CD4-positive, CD25-positive, alpha-beta regulatory T cell (primary cell): ENCODE results near the gene TBC1D22A. TPM values are rescaled to one million over a fixed set of nuclear protein-coding genes. Genes with fewer than 3 reads are reported as not detected.

Experiments
- ATAC-seq, 2 donors: fragments of 150-1000 bp; cut with Tn5 transposase; one replicate each; pipeline ENCODE4 v1.10.0; 2021; ENCODE audit warnings: low read depth in 2 of 2, moderate number of reproducible peaks in 2 of 2, moderate library complexity in 1 of 2
- DNase-seq, 3 donors: peaks; one replicate each; pipeline versions ENCODE4 v3.0.0 to v3.0.0-alpha.2; 2012 to 2022; ENCODE audit warnings: mixed read lengths in 1 of 3
- H3K27ac ChIP-seq: one replicate; pipeline ENCODE4 v1.7.0; 2013; ENCODE audit warnings: mild to moderate bottlenecking, low read length; ENCODE audit not compliant: insufficient read depth, poor library complexity, severe bottlenecking
- H3K27me3 ChIP-seq: one replicate; pipeline ENCODE4 v1.7.0; 2013; ENCODE audit warnings: low read length; ENCODE audit not compliant: control insufficient read depth, insufficient read depth
- H3K36me3 ChIP-seq: one replicate; pipeline ENCODE4 v1.7.0; 2013; ENCODE audit warnings: mild to moderate bottlenecking, low read length, moderate library complexity; ENCODE audit not compliant: control insufficient read depth, insufficient read depth
- H3K4me1 ChIP-seq: 2 replicates; pipeline ENCODE4 v1.7.0; 2013; ENCODE audit warnings: mild to moderate bottlenecking, low read length; ENCODE audit not compliant: insufficient read depth, control insufficient read depth, poor library complexity, severe bottlenecking
- H3K4me3 ChIP-seq: one replicate; pipeline ENCODE4 v1.7.0; 2013; ENCODE audit warnings: low read depth, mild to moderate bottlenecking, low read length, moderate library complexity
- H3K9me3 ChIP-seq, 2 experiments: 1 replicate in 1 of 2; 2 replicates in 1 of 2; pipeline ENCODE4 v1.7.0; 2013; ENCODE audit warnings: low read length in 2 of 2, mild to moderate bottlenecking in 1 of 2, moderate library complexity in 1 of 2; ENCODE audit not compliant: control insufficient read depth in 2 of 2
- H3K27ac Mint-ChIP-seq, 3 donors: one replicate each; pipeline ENCODE4 v1.8.0; 2020 to 2022; ENCODE audit warnings: mild to moderate bottlenecking in 3 of 3, mixed read lengths in 3 of 3, moderate library complexity in 2 of 3
- H3K27me3 Mint-ChIP-seq: one replicate; pipeline ENCODE4 v1.8.0; 2022; ENCODE audit warnings: mild to moderate bottlenecking, mixed read lengths
- H3K36me3 Mint-ChIP-seq: one replicate; pipeline ENCODE4 v1.8.0; 2020; ENCODE audit warnings: mixed read lengths
- H3K4me1 Mint-ChIP-seq, 4 donors: one replicate each; pipeline ENCODE4 v1.8.0; 2020 to 2022; ENCODE audit warnings: mixed read lengths in 4 of 4, mild to moderate bottlenecking in 1 of 4
- H3K4me3 Mint-ChIP-seq, 4 donors: one replicate each; pipeline ENCODE4 v1.8.0; 2020 to 2022; ENCODE audit warnings: mild to moderate bottlenecking in 4 of 4, mixed read lengths in 4 of 4, moderate library complexity in 3 of 4
- H3K9me3 Mint-ChIP-seq, 7 donors: one replicate each; pipeline ENCODE4 v1.8.0; 2020 to 2022; ENCODE audit warnings: mixed read lengths in 7 of 7, mild to moderate bottlenecking in 3 of 7, moderate library complexity in 2 of 7
- polyA plus RNA-seq, 4 donors: library from polyadenylated mRNA; unstranded; fragments of 300-500 nt; fragmentation: Illumina TruSeq; gene quantifications; one replicate each; pipeline ENCODE4 v1.2.3, GENCODE V29; 2021
- total RNA-seq: library from RNA; stranded (reverse); gene quantifications from one replicate; pipeline ENCODE4 v1.2.3, GENCODE V29; 2022

The TBC1D22A gene
- total and polyA plus RNA-seq, 5 donors from 2014 or later, result 19.8 to 42.5 (median 24.3) TPM

- ATAC-seq, result no peak
- Mint-ChIP-seq H3K4me1 (peaks cover 6 to 36% (median 25%) of the 10 kb centered on the region in 4 donors), H3K9me3 (no peaks in the 10 kb centered on the region)
Observed at GRCh38 chr22:46881373-46882118, 119.1 kb downstream of the TBC1D22A start.

GRCh38 chr22:46883092-46883910 is 120.9 kb downstream of the TBC1D22A start:
- DNase-seq (no peak), ATAC-seq (no peak)
- H3K36me3 ChIP-seq, result peaks cover 30% of the 10 kb centered on the region
- Mint-ChIP-seq H3K36me3 (peaks cover 34% of the 10 kb centered on the region), H3K9me3 (no peaks in the 10 kb centered on the region), H3K4me1 (peaks cover 6 to 27% (median 22%) of the 10 kb centered on the region in 4 donors), H3K4me3 (no peak overlapping the region), H3K27me3 (no peaks in the 10 kb centered on the region), H3K27ac (peak overlapping the region in 1 of 3 donors; percentile 3)
- H3K4me3 ChIP-seq, result no peak overlapping the region
- no peaks in the 10 kb centered on the region for H3K27me3 ChIP-seq
- no peaks in the 10 kb centered on the region for H3K4me1 ChIP-seq
- no peak overlapping the region for H3K27ac ChIP-seq
- H3K9me3 ChIP-seq, result no peaks in the 10 kb centered on the region

More at GRCh38 chr22:46881373-46882118, 119.1 kb downstream of the TBC1D22A start:
- Histone ChIP-seq H3K27ac (no peak overlapping the region), H3K4me1 (no peaks in the 10 kb centered on the region), H3K4me3 (no peak overlapping the region), H3K27me3 (no peaks in the 10 kb centered on the region), H3K9me3 (no peaks in the 10 kb centered on the region), H3K36me3 (peaks cover 22% of the 10 kb centered on the region)
- peaks cover 38% of the 10 kb centered on the region for H3K36me3 Mint-ChIP-seq
- no peak overlapping the region for H3K4me3 Mint-ChIP-seq
- no peak overlapping the region for H3K27ac Mint-ChIP-seq
- DNase-seq, result no peak
- H3K27me3 Mint-ChIP-seq, result no peaks in the 10 kb centered on the region

- H3K4me1 ChIP-seq, result no peaks in the 10 kb centered on the region
- DNase-seq (no peak), ATAC-seq (no peak)
- Mint-ChIP-seq H3K36me3 (peaks cover 26% of the 10 kb centered on the region), H3K4me1 (peaks cover 0 to 28% (median 17%) of the 10 kb centered on the region in 4 donors), H3K27me3 (no peaks in the 10 kb centered on the region), H3K4me3 (no peak overlapping the region), H3K27ac (peak overlapping the region in 1 of 3 donors; percentile 34), H3K9me3 (no peaks in the 10 kb centered on the region)
- no peak overlapping the region for H3K4me3 ChIP-seq
- H3K9me3 ChIP-seq, result no peaks in the 10 kb centered on the region
- no peak overlapping the region for H3K27ac ChIP-seq
- no peaks in the 10 kb centered on the region for H3K27me3 ChIP-seq
- H3K36me3 ChIP-seq, result peaks cover 33% of the 10 kb centered on the region
Observed at GRCh38 chr22:46884365-46884764, 121.9 kb downstream of the TBC1D22A start.

- H3K4me1 Mint-ChIP-seq, result peaks cover 0 to 17% (median 3%) of the 10 kb centered on the region in 4 donors
- peak overlapping the region in 1 of 3 donors; percentile 36 for H3K27ac Mint-ChIP-seq
- no peak overlapping the region for H3K4me3 Mint-ChIP-seq
- H3K4me3 ChIP-seq, result no peak overlapping the region
- no peak for DNase-seq
- no peaks in the 10 kb centered on the region for H3K4me1 ChIP-seq
- no peak for ATAC-seq
- H3K27me3 ChIP-seq, result no peaks in the 10 kb centered on the region
- H3K36me3 ChIP-seq, result peaks cover 42% of the 10 kb centered on the region
- H3K9me3 ChIP-seq, result no peaks in the 10 kb centered on the region
- H3K9me3 Mint-ChIP-seq, result no peaks in the 10 kb centered on the region
- H3K36me3 Mint-ChIP-seq, result peaks cover 25% of the 10 kb centered on the region
- no peak overlapping the region for H3K27ac ChIP-seq
- H3K27me3 Mint-ChIP-seq, result no peaks in the 10 kb centered on the region
Observed at GRCh38 chr22:46887978-46888377, 125.5 kb downstream of the TBC1D22A start.

- no peaks in the 10 kb centered on the region for H3K4me1 ChIP-seq
- no peaks in the 10 kb centered on the region for H3K9me3 ChIP-seq
- H3K36me3 ChIP-seq, result peaks cover 57% of the 10 kb centered on the region
- Mint-ChIP-seq H3K4me1 (peaks cover 0 to 8% (median 4%) of the 10 kb centered on the region in 4 donors), H3K27me3 (no peaks in the 10 kb centered on the region), H3K27ac (peak overlapping the region in 1 of 3 donors; percentile 56), H3K36me3 (peaks cover 34% of the 10 kb centered on the region), H3K4me3 (no peak overlapping the region), H3K9me3 (no peaks in the 10 kb centered on the region)
- no peaks in the 10 kb centered on the region for H3K27me3 ChIP-seq
- ATAC-seq (no peak), DNase-seq (no peak)
- no peak overlapping the region for H3K4me3 ChIP-seq
- no peak overlapping the region for H3K27ac ChIP-seq
Observed at GRCh38 chr22:46890819-46891218, 128.4 kb downstream of the TBC1D22A start.

GRCh38 chr22:46891382-46891951 is 129.0 kb downstream of the TBC1D22A start:
- H3K9me3 ChIP-seq, result no peaks in the 10 kb centered on the region
- H3K27me3 ChIP-seq, result no peaks in the 10 kb centered on the region
- no peak for DNase-seq
- H3K4me3 Mint-ChIP-seq, result no peak overlapping the region
- peaks cover 41% of the 10 kb centered on the region for H3K36me3 Mint-ChIP-seq
- H3K4me1 Mint-ChIP-seq, result peaks cover 0 to 13% (median 6%) of the 10 kb centered on the region in 4 donors
- H3K4me1 ChIP-seq, result no peaks in the 10 kb centered on the region
- H3K9me3 Mint-ChIP-seq, result no peaks in the 10 kb centered on the region
- no peak for ATAC-seq
- no peaks in the 10 kb centered on the region for H3K27me3 Mint-ChIP-seq
- H3K36me3 ChIP-seq, result peaks cover 59% of the 10 kb centered on the region
- H3K4me3 ChIP-seq, result no peak overlapping the region
- H3K27ac ChIP-seq, result no peak overlapping the region
- no peak overlapping the region for H3K27ac Mint-ChIP-seq

- Histone ChIP-seq H3K4me3 (no peak overlapping the region), H3K27me3 (no peaks in the 10 kb centered on the region), H3K27ac (no peak overlapping the region), H3K36me3 (peaks cover 62% of the 10 kb centered on the region), H3K9me3 (no peaks in the 10 kb centered on the region), H3K4me1 (no peaks in the 10 kb centered on the region)
- H3K27ac Mint-ChIP-seq, result no peak overlapping the region
- ATAC-seq, result no peak
- H3K36me3 Mint-ChIP-seq, result peaks cover 47% of the 10 kb centered on the region
- H3K27me3 Mint-ChIP-seq, result no peaks in the 10 kb centered on the region
- no peak for DNase-seq
- no peak overlapping the region for H3K4me3 Mint-ChIP-seq
- H3K4me1 Mint-ChIP-seq, result peaks cover 0 to 20% (median 7%) of the 10 kb centered on the region in 4 donors
- H3K9me3 Mint-ChIP-seq, result no peaks in the 10 kb centered on the region
Observed at GRCh38 chr22:46892866-46893265, 130.4 kb downstream of the TBC1D22A start.
